Thyroid gland (tissue), 4 donors: ENCODE data around the gene TRRAP. TPM values are rescaled to one million over a fixed set of nuclear protein-coding genes. Genes with fewer than 3 reads are reported as not detected.

Experiments
- DNase-seq, 2 donors: peaks; one replicate each; pipeline ENCODE4 v3.0.0-alpha.2; 2019
- H3K27ac ChIP-seq, 3 donors: fragments of 200-600 bp; sonication (generic); 1 replicate in 2 of 3; 2 replicates in 1 of 3; pipeline ENCODE4 v1.5.1; 2016 to 2019; ENCODE audit warnings: mild to moderate bottlenecking in 1 of 3, moderate library complexity in 1 of 3
- H3K27me3 ChIP-seq: fragments of 200-600 bp; sonication (generic); one replicate; pipeline ENCODE4 v1.5.1; 2019
- H3K36me3 ChIP-seq, 2 donors: fragments of 200-600 bp; sonication (generic); one replicate each; pipeline ENCODE4 v1.5.1; 2016 to 2019
- H3K4me1 ChIP-seq, 2 donors: fragments of 200-600 bp; sonication (generic); one replicate each; pipeline ENCODE4 v1.5.1; 2017 to 2019
- H3K4me3 ChIP-seq, 3 donors: fragments of 200-600 bp; sonication (generic); replicated peaks in 1 of 3; 1 replicate in 2 of 3; 2 replicates in 1 of 3; pipeline ENCODE4 v1.5.1; 2016; ENCODE audit warnings: mild to moderate bottlenecking in 1 of 3
- H3K9me3 ChIP-seq: fragments of 200-600 bp; sonication (generic); one replicate; pipeline ENCODE4 v1.5.1; 2017
- CTCF ChIP-seq, 6 experiments: fragments of 200-600 bp in 3 of 6; fragments of 450-650 bp in 3 of 6; sonication (generic) in 3 of 6; IDR thresholded peaks; one replicate each; pipeline ENCODE4 v1.5.1; 2016 to 2019; ENCODE audit warnings: antibody characterized with exemption in 6 of 6, mild to moderate bottlenecking in 2 of 6, inconsistent platforms in 1 of 6, moderate library complexity in 1 of 6
- POLR2A ChIP-seq, 2 donors: fragments of 450-650 bp; IDR thresholded peaks; one replicate each; pipeline ENCODE4 v1.6.1; 2017; ENCODE audit warnings: antibody characterized with exemption in 2 of 2, mild to moderate bottlenecking in 2 of 2, moderate library complexity in 1 of 2
- WGBS, 2 donors: methylation state at CpG; one replicate each; pipeline ENCODE4 v1.1.5; 2017; 5-methylcytosine and 5-hydroxymethylcytosine counted together
- intact Hi-C: fragments of 100-400 bp; cut with DNase I; formaldehyde crosslinking; loops from one replicate; pipeline ENCODE4 v1.15.1; 2023
- total RNA-seq, 4 donors: library from RNA; depleted of rRNA; stranded (reverse); fragments of >200 nt; gene quantifications; one replicate each; pipeline ENCODE4 v1.2.3, GENCODE V29; 2016

TRRAP gene
- total RNA-seq, 4 donors from 2014 or later = 43.5 to 72.6 (median 52.2) TPM

DNA sequence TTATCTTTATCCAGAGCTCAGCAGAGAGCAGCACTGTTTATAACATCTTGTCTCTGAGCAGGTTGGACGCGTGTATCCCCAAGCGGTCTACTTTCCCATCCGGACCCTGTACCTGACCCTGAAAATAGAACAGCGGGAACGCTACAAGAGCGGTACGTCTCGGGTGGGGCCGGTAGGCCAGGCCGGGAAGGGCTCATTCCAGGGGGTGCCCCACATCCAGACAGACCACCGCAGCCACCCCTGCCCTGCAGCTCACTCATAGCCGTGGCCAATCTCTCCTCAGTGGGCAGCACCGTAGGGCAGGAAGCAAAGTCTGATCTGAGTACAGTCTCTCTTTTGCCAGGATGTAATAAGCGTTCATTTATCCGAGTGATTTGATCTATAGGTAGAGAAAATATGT is 113.7 kb downstream of the TRRAP start:
- 94 to 96% methylated on average over 16 of the region's 16 CpGs for WGBS, 2 donors
- Histone ChIP-seq H3K27ac (no peak overlapping the region), H3K27me3 (no peaks in the 10 kb centered on the region), H3K4me1 (no peaks in the 10 kb centered on the region), H3K9me3 (no peaks in the 10 kb centered on the region), H3K4me3 (no peak overlapping the region), H3K36me3 (peaks cover 62 to 74% of the 10 kb centered on the region in 2 donors)
- DNase-seq = no peak
- TF ChIP-seq POLR2A (IDR thresholded peaks at IDR 0.05) (no peak), CTCF (IDR thresholded peaks at IDR 0.05) (no peak)
- intact Hi-C loops = no loop called here

- WGBS, 2 donors = 93% methylated on average over 31 to 32 of the region's 32 CpGs
- TF ChIP-seq CTCF (IDR thresholded peaks at IDR 0.05) = no peak
- TF ChIP-seq POLR2A (IDR thresholded peaks at IDR 0.05) = no peak
- no peaks in the 10 kb centered on the region for H3K9me3 ChIP-seq
- H3K27ac ChIP-seq = no peak overlapping the region
- peaks cover 62 to 73% of the 10 kb centered on the region in 2 donors for H3K36me3 ChIP-seq
- no peak for DNase-seq
- H3K4me1 ChIP-seq = no peaks in the 10 kb centered on the region
- no peaks in the 10 kb centered on the region for H3K27me3 ChIP-seq
- intact Hi-C loops = no loop called here
- H3K4me3 ChIP-seq = no peak overlapping the region
Observed at GRCh38 chr7:98993024-98993897, 114.9 kb downstream of the TRRAP start.

DNA sequence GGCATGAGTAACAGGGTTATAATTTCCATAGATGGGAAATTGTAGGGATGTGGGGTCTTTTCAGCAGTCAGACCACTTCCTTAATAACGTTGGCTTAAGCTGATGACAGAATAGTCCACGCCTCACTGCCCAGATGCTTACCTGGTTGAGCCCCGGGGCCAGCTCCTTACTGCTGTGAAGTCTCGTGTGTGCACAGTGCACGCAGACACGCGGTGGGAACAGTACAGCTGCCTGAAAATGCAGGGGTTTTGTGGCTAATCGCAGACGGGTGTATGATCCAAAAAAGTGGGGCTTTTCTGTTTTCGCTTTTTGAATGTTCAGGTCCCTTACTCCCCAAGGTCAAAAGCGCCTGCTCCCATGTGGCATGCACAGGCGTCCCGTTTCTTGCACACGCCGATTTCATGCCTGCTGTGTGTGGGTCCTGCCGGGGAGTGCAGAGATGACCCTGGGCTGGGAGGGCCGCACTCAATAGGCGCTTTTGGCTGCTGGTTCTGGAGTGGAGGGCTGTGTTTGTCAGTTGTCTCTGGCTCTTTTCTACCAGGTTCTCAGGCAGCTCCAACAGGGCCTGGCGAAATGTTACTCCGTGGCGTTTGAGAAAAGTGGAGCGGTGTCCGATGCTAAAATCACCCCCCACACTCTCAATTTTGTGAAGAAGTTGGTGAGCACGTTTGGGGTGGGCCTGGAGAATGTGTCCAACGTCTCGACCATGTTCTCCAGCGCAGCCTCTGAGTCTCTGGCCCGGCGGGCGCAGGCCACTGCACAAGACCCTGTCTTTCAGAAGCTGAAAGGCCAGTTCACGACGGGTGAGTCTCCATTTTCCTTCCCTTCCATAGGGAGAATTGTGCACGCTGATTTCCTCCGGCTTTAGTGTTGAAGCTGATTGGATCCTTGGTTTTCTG is 116.0 kb downstream of the TRRAP start:
- DNase-seq = no peak
- H3K4me3 ChIP-seq = no peak overlapping the region
- no peaks in the 10 kb centered on the region for H3K9me3 ChIP-seq
- H3K4me1 ChIP-seq = no peaks in the 10 kb centered on the region
- WGBS, 2 donors = 93 to 96% methylated on average over 34 of the region's 34 CpGs
- no peaks in the 10 kb centered on the region for H3K27me3 ChIP-seq
- H3K36me3 ChIP-seq = peaks cover 53 to 73% of the 10 kb centered on the region in 2 donors
- TF ChIP-seq CTCF (IDR thresholded peaks at IDR 0.05) (no peak), POLR2A (IDR thresholded peaks at IDR 0.05) (no peak)
- intact Hi-C loops = no loop called here
- no peak overlapping the region for H3K27ac ChIP-seq

DNA sequence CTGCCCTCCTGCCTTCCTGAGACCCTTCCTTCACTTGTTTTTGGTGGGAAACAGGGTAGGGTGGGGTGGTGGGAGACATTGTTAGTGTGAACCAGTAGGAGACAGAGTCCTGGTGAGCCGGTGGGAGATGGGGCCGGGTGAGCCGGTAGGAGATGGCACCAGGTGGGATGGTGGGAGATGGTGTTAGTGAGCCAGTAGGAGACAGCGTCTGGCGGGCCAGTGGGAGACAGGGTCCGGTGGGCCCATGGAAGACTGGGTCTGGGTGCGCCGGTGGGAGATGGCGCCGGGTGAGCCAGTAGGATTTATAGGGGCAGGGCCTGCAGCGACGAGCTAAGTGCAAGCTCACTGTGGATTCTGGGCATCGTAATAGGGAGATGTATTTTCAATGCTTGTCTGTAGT is 116.8 kb downstream of the TRRAP start:
- 95 to 98% methylated on average over 13 of the region's 13 CpGs for WGBS, 2 donors

More for the DNA sequence above, 116.8 kb downstream of the TRRAP start:
- Histone ChIP-seq H3K36me3 (peaks cover 46 to 72% of the 10 kb centered on the region in 2 donors), H3K9me3 (no peaks in the 10 kb centered on the region), H3K27me3 (no peaks in the 10 kb centered on the region), H3K4me3 (no peak overlapping the region), H3K27ac (no peak overlapping the region), H3K4me1 (no peaks in the 10 kb centered on the region)
- no peak for DNase-seq
- intact Hi-C loops = no loop called here
- TF ChIP-seq CTCF (IDR thresholded peaks at IDR 0.05) (no peak), POLR2A (IDR thresholded peaks at IDR 0.05) (no peak)
